NCI-H2029 (cell line): ENCODE measurements around the gene CSE1L.
"Not testable (repeated sequence)": the region's sequence is repeated elsewhere in the genome, so short reads cannot be mapped to it uniquely, and the experiment has no call there.

Experiments used
- DNase-seq: peaks from one replicate; lab custom pipeline; 2025; lab: John Stamatoyannopoulos, UW

Gene CSE1L

GRCh38 chr20:49046087-49046900 is at the start of gene CSE1L:
CSE1L (plus strand) TSS chr20:49046312; CDS start chr20:49058464, 12,152 bp downstream.
- DNase-seq: peak; percentile 94

- DNase-seq: no peak
These were observed 45.9 kb upstream of the CSE1L start for GRCh38 chr20:48999890-49000870.

- DNase-seq: no peak
These were observed 44.4 kb upstream of the CSE1L start for GRCh38 chr20:49001741-49002140.

- no peak for DNase-seq
These were observed 39.6 kb upstream of the CSE1L start for GRCh38 chr20:49006446-49006980.

- DNase-seq: no peak
These were observed 36.0 kb upstream of the CSE1L start for GRCh38 chr20:49009899-49010631.

GRCh38 chr20:49024220-49024619 is 21.9 kb upstream of the CSE1L start:
- DNase-seq: no peak

- DNase-seq: not testable (repeated sequence)
These were observed 17.9 kb upstream of the CSE1L start for GRCh38 chr20:49028177-49028576.

GRCh38 chr20:49028684-49029083 is 17.4 kb upstream of the CSE1L start:
- no peak for DNase-seq

- no peak for DNase-seq
These were observed 16.9 kb upstream of the CSE1L start for GRCh38 chr20:49029203-49029602.

GRCh38 chr20:49030954-49031619 is 15.0 kb upstream of the CSE1L start:
- DNase-seq: no peak

- no peak for DNase-seq
These were observed 13.7 kb upstream of the CSE1L start for GRCh38 chr20:49032455-49032854.

GRCh38 chr20:49034070-49034732 is 11.9 kb upstream of the CSE1L start:
- no peak for DNase-seq

- no peak for DNase-seq
These were observed 8.1 kb upstream of the CSE1L start for GRCh38 chr20:49037962-49038387.

- DNase-seq: no peak
These were observed 6.3 kb upstream of the CSE1L start for GRCh38 chr20:49039854-49040253.

GRCh38 chr20:49043000-49043399 is 3.1 kb upstream of the CSE1L start:
- DNase-seq: no peak

- no peak for DNase-seq
These were observed 549 bp upstream of the CSE1L start for GRCh38 chr20:49045440-49046086.

GRCh38 chr20:49052334-49052733 is 6.2 kb downstream of the CSE1L start:
- DNase-seq: no peak

- no peak for DNase-seq
These were observed 8.0 kb downstream of the CSE1L start for GRCh38 chr20:49054056-49054643.

GRCh38 chr20:49063279-49063678 is 17.2 kb downstream of the CSE1L start:
- no peak for DNase-seq

GRCh38 chr20:49074521-49074920 is 28.4 kb downstream of the CSE1L start:
- no peak for DNase-seq
